SJCRH30 (cell line): Measurements from ENCODE around the gene PPM1L. TPM values are rescaled to one million over a fixed set of nuclear protein-coding genes. Genes with fewer than 3 reads are reported as not detected.
"Not testable (repeated sequence)": the region's sequence is repeated elsewhere in the genome, so short reads cannot be mapped to it uniquely, and the experiment has no call there.

Experiments
- DNase-seq, 2 experiments: peaks; one replicate each; pipeline ENCODE4 v3.0.0-alpha.2; 2015 to 2020
- H3K27ac ChIP-seq: fragments of 250-450 bp; sonication (Bioruptor Pico); 2 replicates; pipeline ENCODE4 v1.5.1; 2020; ENCODE audit warnings: mild to moderate bottlenecking, moderate library complexity
- H3K27me3 ChIP-seq: fragments of 250-450 bp; sonication (Bioruptor Pico); 2 replicates; pipeline ENCODE4 v1.5.1; 2020; ENCODE audit warnings: mild to moderate bottlenecking, moderate library complexity
- H3K36me3 ChIP-seq: fragments of 250-450 bp; sonication (Bioruptor Pico); 2 replicates; pipeline ENCODE4 v1.5.1; 2020; ENCODE audit warnings: mild to moderate bottlenecking, moderate library complexity
- H3K4me1 ChIP-seq: fragments of 250-450 bp; sonication (Bioruptor Pico); 2 replicates; pipeline ENCODE4 v1.5.1; 2020; ENCODE audit warnings: mild to moderate bottlenecking, moderate library complexity
- H3K4me3 ChIP-seq: fragments of 250-450 bp; sonication (Bioruptor Pico); 2 replicates; pipeline ENCODE4 v1.5.1; 2020; ENCODE audit warnings: mild to moderate bottlenecking, moderate library complexity
- H3K9me3 ChIP-seq: fragments of 250-450 bp; sonication (Bioruptor Pico); replicated peaks from 2 replicates; pipeline ENCODE4 v1.5.1; 2020; ENCODE audit warnings: mild to moderate bottlenecking, moderate library complexity
- total RNA-seq: library from RNA; depleted of rRNA; stranded (reverse); fragments of >200 nt; shearing (Covaris generic); gene quantifications from 2 replicates; pipeline ENCODE4 v1.2.3, GENCODE V29; 2014

The PPM1L gene
- total RNA-seq, 1 experiment from 2014 or later, result 4.2 TPM

DNA sequence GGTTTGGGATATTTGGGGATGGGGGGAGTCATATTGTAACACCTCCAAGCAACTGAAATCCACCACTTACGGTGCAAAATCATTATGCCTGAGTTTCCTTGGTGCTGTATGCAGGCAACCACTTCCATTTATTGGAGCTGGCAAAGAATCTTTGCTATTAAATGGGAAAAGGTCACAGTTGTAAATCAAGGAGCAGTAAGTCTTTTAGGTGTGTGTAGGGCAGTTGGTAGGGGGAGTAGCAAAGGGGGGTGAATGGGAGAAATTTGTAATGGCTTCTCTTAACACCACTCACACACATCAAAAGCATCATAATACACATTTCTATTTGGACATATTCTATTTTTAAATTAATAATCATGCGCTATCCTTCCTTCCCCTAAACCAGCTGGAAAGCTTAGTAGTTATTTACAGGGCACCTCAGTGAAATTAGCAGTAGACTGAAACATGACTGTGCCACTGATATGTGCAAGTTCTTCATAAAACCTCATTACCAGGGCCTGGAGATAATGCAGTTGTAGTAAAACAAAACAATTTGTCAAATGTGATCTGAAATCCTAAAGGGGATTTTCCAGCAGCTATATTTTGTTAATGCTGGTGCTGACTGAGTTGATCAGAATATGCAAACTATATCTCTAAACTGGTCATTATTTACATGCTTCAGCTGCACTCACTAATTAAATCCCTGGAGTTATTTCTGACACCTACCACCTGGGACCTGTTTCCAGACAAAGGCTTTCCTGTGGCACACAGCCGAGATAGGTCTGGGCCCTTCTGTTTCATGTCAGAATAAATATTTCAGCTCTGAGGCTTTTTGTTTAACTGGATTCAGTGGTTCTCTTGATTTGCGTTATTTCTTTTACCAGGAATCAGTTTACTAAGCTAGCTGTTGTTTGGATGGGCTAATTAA, 259.1 kb downstream of the PPM1L start:
- Histone ChIP-seq H3K27me3 (no peaks in the 10 kb centered on the region), H3K4me3 (no peak overlapping the region)

DNA sequence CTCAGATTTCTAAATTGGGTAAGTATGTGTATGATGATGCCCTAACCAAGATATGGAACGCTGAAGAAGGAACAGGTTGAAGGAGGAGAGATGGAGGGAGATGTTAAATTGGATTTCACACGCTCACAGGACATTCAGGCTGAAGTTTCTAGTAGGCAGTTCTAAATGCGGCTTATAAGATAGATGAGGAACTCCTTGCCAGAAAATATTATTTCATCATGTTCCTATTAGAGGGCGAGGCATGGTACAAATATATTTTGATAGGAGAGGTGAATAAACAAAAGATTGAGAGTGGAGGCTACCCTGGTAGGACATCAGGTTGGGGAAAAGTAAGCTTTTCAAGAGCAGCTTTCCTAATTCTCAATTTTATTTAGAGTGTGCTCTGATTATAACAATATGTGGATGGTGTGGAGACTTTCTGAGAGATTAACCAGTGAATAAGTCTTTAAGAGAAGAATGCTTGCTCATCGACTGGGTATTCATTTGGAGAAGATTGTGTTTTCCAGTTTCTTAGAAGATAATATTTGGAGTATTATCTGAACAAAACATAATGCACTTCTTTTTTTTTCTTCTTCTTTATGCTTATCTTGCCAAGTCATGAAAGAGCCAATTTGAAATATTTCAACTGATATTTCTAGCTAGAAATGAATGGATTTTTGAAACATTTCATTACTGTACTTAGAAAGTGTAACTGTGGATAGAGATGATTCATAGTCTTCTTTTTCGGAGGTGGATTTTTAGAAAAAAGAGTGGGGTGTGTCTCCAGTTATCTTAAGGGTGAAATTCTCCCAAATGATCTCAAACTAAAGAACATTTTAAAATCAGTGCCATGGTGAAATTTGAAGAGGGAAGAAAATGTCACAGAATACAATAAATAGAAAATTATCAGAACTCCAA, 260.6 kb downstream of the PPM1L start:
- Histone ChIP-seq H3K27ac (no peak overlapping the region), H3K4me1 (no peaks in the 10 kb centered on the region), H3K4me3 (no peak overlapping the region), H3K36me3 (no peaks in the 10 kb centered on the region), H3K27me3 (no peaks in the 10 kb centered on the region), H3K9me3 (no peaks in the 10 kb centered on the region)
- no peak for DNase-seq

More for the DNA sequence above, 259.1 kb downstream of the PPM1L start:
- no peaks in the 10 kb centered on the region for H3K36me3 ChIP-seq
- H3K27ac ChIP-seq, result no peak overlapping the region
- no peak for DNase-seq
- H3K4me1 ChIP-seq, result no peaks in the 10 kb centered on the region
- no peaks in the 10 kb centered on the region for H3K9me3 ChIP-seq

DNA sequence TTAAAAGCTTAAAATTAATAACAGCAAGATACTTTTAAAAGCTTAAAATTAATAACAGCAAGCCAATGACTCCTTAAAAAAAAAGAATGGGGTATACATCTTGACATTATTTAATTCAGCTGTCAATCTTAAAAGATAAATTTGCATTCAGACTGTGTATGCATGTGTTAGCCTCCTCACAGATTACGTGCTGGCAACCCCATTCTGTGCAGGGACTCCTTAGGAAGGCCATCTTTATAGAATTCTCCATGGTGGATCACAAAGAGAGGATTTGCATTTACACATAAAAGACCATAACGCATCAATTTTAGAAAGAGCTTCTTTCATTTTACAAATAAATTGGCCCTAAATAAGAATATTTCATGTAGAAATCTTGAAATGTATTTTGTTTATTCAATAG, 261.9 kb downstream of the PPM1L start:
- no peak for DNase-seq
- H3K27ac ChIP-seq, result no peak overlapping the region
- no peaks in the 10 kb centered on the region for H3K4me1 ChIP-seq
- H3K9me3 ChIP-seq, result no peaks in the 10 kb centered on the region
- no peak overlapping the region for H3K4me3 ChIP-seq
- no peaks in the 10 kb centered on the region for H3K36me3 ChIP-seq
- no peaks in the 10 kb centered on the region for H3K27me3 ChIP-seq

DNA sequence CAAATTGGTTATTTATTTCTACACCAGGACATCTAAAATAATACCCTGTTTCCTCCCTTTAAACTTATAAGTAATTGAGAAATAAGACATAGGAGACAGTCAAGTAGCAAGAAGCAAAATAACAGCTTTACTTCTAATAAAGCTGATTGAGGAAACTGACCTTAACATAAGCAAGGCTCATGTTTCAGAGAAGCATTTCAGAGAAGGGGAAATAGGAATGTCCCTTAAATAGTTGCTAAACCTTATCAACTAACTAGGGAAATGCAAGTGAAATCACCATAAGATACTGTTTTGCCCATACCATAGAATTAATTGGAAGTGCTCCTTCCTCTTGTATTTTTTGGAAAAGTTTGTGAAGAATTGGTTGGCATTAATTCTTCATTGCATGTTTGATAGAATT, 264.2 kb downstream of the PPM1L start:
- Histone ChIP-seq H3K4me1 (no peaks in the 10 kb centered on the region), H3K27me3 (no peaks in the 10 kb centered on the region), H3K27ac (no peak overlapping the region), H3K36me3 (no peaks in the 10 kb centered on the region), H3K4me3 (no peak overlapping the region), H3K9me3 (no peaks in the 10 kb centered on the region)
- DNase-seq, result no peak

DNA sequence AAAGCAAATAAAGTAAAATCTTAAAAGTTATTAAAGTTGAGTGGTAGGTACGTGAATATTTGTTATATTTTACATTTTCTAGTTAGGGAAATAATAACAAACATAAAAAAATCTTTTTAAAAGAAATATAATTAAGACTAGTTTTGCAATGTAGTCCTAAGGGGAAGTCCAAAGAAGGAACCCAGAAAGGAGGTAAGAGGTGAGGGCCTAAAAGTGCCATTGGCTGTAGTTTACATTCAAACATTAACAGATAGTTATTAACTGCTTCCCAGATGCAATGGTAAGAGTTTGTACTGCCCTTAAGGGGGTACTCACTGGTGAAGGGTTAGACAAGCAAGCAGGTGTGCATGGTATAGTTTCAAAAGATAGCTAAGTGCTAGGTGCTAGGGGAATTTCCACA, 269.9 kb downstream of the PPM1L start:
- no peaks in the 10 kb centered on the region for H3K9me3 ChIP-seq
- no peak overlapping the region for H3K27ac ChIP-seq
- H3K4me1 ChIP-seq, result no peaks in the 10 kb centered on the region
- no peak for DNase-seq
- no peaks in the 10 kb centered on the region for H3K27me3 ChIP-seq
- no peaks in the 10 kb centered on the region for H3K36me3 ChIP-seq
- no peak overlapping the region for H3K4me3 ChIP-seq

DNA sequence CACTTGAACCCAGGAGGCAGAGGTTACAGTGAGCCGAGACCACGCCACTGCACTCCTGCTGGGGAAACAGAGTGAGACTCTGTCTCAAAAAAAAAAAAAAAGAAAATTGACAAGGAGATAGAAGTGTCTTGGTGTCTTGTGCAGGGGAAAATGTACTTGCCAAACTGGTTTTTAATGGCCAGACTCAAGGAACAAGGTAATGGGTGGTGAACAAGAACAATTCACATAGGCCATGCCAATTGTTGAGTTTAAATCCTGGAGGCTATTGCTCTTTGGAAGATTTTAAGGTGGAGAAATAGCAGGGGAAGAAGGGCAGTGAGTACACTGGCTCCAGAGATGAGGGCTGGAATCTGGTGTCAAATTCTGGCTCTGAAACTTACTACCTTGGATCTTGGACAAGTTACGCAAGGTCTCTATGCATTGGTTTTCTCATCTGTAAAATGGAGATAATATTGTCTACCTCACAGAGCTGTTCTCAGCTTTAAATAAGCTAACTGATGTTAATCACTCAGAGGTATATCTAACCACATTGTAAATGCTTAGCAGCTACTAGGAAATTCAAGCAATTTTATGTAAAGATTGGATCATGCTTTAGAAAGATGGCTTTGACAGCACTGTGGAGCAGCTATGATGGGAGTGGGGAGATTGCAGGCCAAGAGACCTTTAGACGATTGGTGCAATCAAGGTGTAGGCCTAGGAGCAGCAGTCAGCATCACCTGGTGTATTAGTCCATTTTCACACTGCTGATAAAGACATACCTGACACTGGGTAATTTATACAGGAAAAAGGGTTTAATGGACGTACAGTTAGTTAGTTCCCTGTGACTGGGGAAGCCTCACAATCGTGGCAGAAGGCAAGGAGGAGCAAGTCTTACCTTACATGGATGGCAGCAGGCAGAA, 270.8 kb downstream of the PPM1L start:
- Histone ChIP-seq H3K9me3 (no peaks in the 10 kb centered on the region), H3K27ac (no peak overlapping the region), H3K4me1 (no peaks in the 10 kb centered on the region), H3K4me3 (no peak overlapping the region), H3K36me3 (no peaks in the 10 kb centered on the region), H3K27me3 (no peaks in the 10 kb centered on the region)
- no peak for DNase-seq

DNA sequence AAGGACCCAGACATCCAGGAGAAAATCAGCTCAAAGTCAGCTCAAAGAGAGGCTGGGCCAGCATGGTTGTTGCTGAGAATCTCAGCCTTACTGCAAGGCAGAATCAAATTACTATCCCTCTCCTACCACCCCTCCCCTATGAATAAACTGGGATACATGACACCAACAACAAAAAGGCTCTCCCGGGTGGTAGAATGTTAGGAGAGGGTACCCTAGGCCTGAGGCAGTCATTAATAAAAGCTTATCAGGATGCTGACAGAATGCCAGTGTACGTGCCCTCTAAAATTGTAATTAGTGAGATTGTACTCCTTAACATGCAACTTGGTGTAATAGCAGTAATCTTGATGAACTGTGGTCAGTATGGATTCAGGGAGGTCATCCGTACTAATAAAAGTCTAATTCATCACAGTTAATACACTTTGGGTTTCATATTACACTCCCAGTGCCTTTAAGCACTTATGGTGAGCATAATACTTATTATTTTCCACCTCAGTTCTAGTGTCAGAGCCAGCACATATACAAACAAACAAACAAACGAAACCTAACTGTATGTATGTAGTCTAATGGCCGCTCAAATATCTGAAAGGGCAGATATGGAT, 272.6 kb downstream of the PPM1L start:
- H3K27ac ChIP-seq, result no peak overlapping the region
- no peaks in the 10 kb centered on the region for H3K27me3 ChIP-seq
- H3K4me1 ChIP-seq, result no peaks in the 10 kb centered on the region
- no peaks in the 10 kb centered on the region for H3K9me3 ChIP-seq
- peak; percentile 4 to 53 for DNase-seq
- no peaks in the 10 kb centered on the region for H3K36me3 ChIP-seq
- no peak overlapping the region for H3K4me3 ChIP-seq

DNA sequence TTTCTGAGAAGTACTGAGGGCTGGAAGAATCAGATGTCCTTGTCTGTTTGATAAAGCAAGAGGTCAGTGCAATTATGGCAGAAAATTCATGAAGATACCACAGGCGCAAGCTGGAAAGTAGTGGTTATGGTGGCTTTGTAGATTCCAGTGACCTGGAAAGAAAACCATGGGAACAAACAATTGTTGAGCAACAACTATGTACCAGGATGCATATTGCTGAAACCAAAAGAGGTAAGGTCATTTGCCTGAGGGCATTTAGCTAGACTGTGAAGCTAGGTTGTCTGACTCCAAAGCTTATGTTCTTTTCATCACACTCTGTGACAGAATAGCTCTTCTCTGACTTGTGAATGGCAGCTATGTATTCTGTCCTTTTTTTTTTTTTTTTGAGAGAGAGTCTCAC, 275.1 kb downstream of the PPM1L start:
- H3K4me1 ChIP-seq, result no peaks in the 10 kb centered on the region
- no peak for DNase-seq
- no peaks in the 10 kb centered on the region for H3K9me3 ChIP-seq

DNA sequence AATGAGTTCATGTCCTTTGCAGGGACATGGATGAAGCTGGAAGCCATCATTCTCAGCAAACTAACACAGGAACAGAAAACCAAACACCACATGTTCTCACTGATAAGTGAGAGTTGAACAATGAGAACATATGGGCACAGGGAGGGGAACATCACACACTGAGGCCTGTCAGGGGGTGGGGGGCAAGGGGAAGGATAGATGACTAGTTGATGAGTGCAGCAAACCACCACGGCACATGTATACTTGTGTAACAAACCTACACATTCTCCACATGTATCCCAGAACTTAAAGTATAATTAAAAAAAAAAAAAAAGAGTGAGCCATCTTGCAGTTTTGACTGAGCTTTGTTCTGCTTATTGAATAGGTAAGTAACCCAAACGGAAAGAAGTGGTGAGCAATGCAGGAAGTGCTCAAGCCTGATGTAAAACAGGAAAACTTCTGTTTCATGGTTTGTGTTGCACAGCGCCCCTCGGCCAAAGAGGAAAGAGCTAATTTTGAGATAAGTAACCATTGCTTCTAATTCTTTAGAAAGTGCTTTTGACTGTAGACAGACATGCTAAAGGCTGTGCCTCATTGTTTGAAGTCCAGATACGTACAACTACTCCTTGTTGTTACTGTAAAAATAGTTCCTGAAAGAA, 279.0 kb downstream of the PPM1L start:
- not testable (repeated sequence) for DNase-seq, H3K27ac ChIP-seq, H3K27me3 ChIP-seq, H3K4me3 ChIP-seq, H3K36me3 ChIP-seq, H3K4me1 ChIP-seq, H3K9me3 ChIP-seq

More for the DNA sequence above, 275.1 kb downstream of the PPM1L start:
- Histone ChIP-seq H3K36me3 (no peaks in the 10 kb centered on the region), H3K4me3 (no peak overlapping the region), H3K27ac (no peak overlapping the region), H3K27me3 (no peaks in the 10 kb centered on the region)

DNA sequence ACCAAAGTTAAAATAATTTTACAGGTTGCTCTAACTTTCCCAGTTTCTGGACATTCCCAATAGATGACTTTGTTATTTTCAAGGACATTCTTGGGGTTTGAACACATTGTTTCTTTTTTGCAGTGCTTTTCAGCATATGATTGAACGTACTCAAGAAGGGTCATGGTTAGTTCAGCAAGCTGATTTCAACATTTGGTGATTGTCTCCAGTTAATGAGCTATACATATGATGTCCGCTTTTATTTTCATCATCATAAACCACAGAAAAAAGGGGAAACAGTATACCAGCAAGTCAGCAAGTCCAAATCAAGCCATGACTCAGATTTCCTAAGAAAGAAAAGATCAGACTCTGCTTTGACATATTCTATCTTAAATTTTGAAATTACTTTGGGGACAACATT, 279.7 kb downstream of the PPM1L start:
- Histone ChIP-seq H3K27me3 (no peaks in the 10 kb centered on the region), H3K4me1 (no peaks in the 10 kb centered on the region), H3K36me3 (no peaks in the 10 kb centered on the region), H3K9me3 (no peaks in the 10 kb centered on the region), H3K27ac (no peak overlapping the region), H3K4me3 (no peak overlapping the region)
- DNase-seq, result no peak

DNA sequence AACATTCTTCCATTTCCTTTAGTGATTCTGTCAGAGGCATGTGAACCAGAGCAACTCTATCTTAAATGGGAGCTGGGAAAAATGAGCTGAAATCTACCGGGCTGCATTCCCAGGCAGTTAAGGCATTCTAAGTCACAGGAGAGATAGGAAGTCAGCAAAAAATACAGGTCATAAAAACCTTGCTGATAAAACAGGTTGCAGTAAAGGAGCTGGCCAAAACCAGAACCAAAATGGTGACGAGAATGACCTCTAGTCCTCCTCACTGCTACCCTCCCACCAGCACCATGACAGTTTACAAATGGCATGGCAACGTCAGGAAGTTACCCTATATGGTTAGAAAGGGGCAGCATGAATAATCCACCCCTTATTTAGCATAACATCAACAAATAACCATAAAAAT, 282.7 kb downstream of the PPM1L start:
- no peaks in the 10 kb centered on the region for H3K4me1 ChIP-seq
- H3K27me3 ChIP-seq, result no peaks in the 10 kb centered on the region
- H3K4me3 ChIP-seq, result no peak overlapping the region
- H3K36me3 ChIP-seq, result no peaks in the 10 kb centered on the region
- H3K9me3 ChIP-seq, result no peaks in the 10 kb centered on the region
- no peak overlapping the region for H3K27ac ChIP-seq
- no peak for DNase-seq

DNA sequence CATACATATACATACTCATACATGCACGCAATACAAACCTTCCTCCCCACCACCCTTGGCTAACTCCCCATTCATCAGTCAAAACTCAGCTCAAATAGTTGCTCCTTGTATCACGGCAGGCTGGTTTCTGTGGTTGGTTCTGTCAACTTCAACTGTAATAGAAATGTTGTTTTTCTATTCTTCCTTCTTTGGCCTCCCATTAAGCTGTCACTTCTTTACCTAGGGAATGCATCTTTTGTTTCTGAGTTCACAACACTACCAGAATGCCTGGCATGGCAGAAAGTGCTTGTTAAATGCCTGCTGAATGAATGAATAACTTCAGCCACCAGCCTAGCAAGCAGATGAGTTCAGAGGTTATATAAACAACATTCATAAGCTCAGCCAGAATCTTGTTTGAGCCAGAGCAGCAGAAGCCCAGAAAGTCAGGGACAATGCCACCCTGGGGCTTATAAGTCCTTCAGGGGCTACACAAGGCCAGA, 286.0 kb downstream of the PPM1L start:
- Histone ChIP-seq H3K4me1 (no peaks in the 10 kb centered on the region), H3K27ac (no peak overlapping the region), H3K9me3 (no peaks in the 10 kb centered on the region), H3K36me3 (no peaks in the 10 kb centered on the region), H3K27me3 (no peaks in the 10 kb centered on the region), H3K4me3 (no peak overlapping the region)
- DNase-seq, result no peak

DNA sequence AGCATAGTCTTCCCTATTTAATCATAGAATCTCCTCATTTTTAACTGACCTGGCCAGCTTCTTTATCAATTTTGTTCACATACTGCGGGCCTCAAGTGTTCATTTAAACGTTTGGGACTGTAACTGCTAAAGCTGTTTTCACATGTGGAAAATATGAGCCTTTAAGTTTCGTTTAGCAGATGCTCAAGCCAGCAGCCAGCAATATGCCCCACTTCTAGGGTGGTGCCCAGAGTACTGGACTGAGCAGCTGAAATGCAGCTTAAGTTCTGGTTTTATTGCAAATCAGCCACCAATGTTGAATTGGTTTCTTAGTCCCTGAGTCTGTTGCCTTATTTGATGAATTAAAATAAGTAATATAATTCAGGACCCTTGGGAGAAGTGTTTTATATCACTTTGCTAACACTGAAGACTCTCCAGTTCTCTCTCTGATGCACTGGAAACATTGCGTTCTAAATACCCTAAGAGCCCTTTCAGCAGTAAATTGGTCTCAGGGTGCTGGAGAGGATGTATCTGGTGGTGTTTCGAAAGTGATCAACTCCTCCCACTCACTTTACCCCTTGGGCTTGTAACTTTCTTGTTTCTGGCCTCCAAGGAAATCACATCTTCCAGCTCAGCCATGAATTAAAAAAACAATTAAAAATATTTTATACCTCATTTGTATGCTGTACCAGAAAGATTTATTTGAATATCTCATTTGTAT, 287.5 kb downstream of the PPM1L start:
- H3K4me1 ChIP-seq, result no peaks in the 10 kb centered on the region
- no peak overlapping the region for H3K27ac ChIP-seq
- no peak overlapping the region for H3K4me3 ChIP-seq
- H3K27me3 ChIP-seq, result no peaks in the 10 kb centered on the region
- no peaks in the 10 kb centered on the region for H3K9me3 ChIP-seq
- no peak for DNase-seq
- no peaks in the 10 kb centered on the region for H3K36me3 ChIP-seq
